ENCODE data around the gene C4orf33. TPM values are rescaled to one million over a fixed set of nuclear protein-coding genes. Genes with fewer than 3 reads are reported as not detected.
"Not testable (repeated sequence)": the region's sequence is repeated elsewhere in the genome, so short reads cannot be mapped to it uniquely, and the experiment has no call there.

The C4orf33 gene
- total RNA-seq, 1 experiment from 2014 or later: 4.7 TPM

GRCh38 chr4:129113919-129114318 is 18.0 kb downstream of the C4orf33 start:
- no peak for DNase-seq (ENCODE audit: low spot score)
- no peaks in the 10 kb centered on the region for H3K4me1 ChIP-seq (ENCODE audit: insufficient read depth, low read length, poor library complexity, severe bottlenecking)
- intact Hi-C loops (cut with micrococcal nuclease; ENCODE audit: unreplicated experiment): no loop called here
- POLR2A ChIA-PET (ENCODE audit: low non-redundant PET): no interaction called here
- no peaks in the 10 kb centered on the region for H3K27me3 ChIP-seq (replicated peaks; ENCODE audit: insufficient read depth, low read depth, low read length, poor library complexity)
- no peaks in the 10 kb centered on the region for H3K9me3 ChIP-seq (ENCODE audit: low read depth, low read length, poor library complexity, severe bottlenecking)
- H3K4me3 ChIP-seq (ENCODE audit: low read depth, low read length, poor library complexity, severe bottlenecking): no peak overlapping the region
- CTCF ChIA-PET: no interaction called here
- H3K36me3 ChIP-seq (ENCODE audit: insufficient read depth, low read length, poor library complexity, severe bottlenecking): no peaks in the 10 kb centered on the region
- TF ChIP-seq EZH2 (IDR thresholded peaks at IDR 0.05; ENCODE audit: borderline replicate concordance, low read depth, low read length, poor library complexity, severe bottlenecking): no peak
- TF ChIP-seq CTCF (conservative IDR thresholded peaks at IDR 0.05; ENCODE audit: low read depth, low read length): no peak
- H3K27ac ChIP-seq (ENCODE audit: low read depth, low read length, poor library complexity, severe bottlenecking): no peak overlapping the region
- no TSS peak for BruUV-seq (replicated peaks)

- Histone ChIP-seq H3K9me3 (ENCODE audit: low read depth, low read length, poor library complexity, severe bottlenecking) (no peaks in the 10 kb centered on the region), H3K27ac (ENCODE audit: low read depth, low read length, poor library complexity, severe bottlenecking) (no peak overlapping the region), H3K4me3 (ENCODE audit: low read depth, low read length, poor library complexity, severe bottlenecking) (no peak overlapping the region), H3K4me1 (ENCODE audit: insufficient read depth, low read length, poor library complexity, severe bottlenecking) (no peaks in the 10 kb centered on the region), H3K36me3 (ENCODE audit: insufficient read depth, low read length, poor library complexity, severe bottlenecking) (no peaks in the 10 kb centered on the region), H3K27me3 (replicated peaks; ENCODE audit: insufficient read depth, low read depth, low read length, poor library complexity) (no peaks in the 10 kb centered on the region)
- BruUV-seq (replicated peaks): no TSS peak
- DNase-seq (ENCODE audit: low spot score): no peak
- CTCF ChIA-PET: no interaction called here
- TF ChIP-seq EZH2 (IDR thresholded peaks at IDR 0.05; ENCODE audit: borderline replicate concordance, low read depth, low read length, poor library complexity, severe bottlenecking) (no peak), CTCF (conservative IDR thresholded peaks at IDR 0.05; ENCODE audit: low read depth, low read length) (no peak)
- POLR2A ChIA-PET (ENCODE audit: low non-redundant PET): interaction anchor here (0.6 kb wide), 1 partner anchor 30 kb away, joined by 3 read pairs; no protein-coding TSS in a partner anchor
- intact Hi-C loops (cut with micrococcal nuclease; ENCODE audit: unreplicated experiment): no loop called here
Measured at GRCh38 chr4:129117705-129118104, 21.8 kb downstream of the C4orf33 start.

GRCh38 chr4:129126614-129127013 is 30.7 kb downstream of the C4orf33 start:
- BruUV-seq (replicated peaks); CTCF ChIA-PET; H3K9me3 ChIP-seq (ENCODE audit: low read depth, low read length, poor library complexity, severe bottlenecking); DNase-seq (ENCODE audit: low spot score); POLR2A ChIA-PET (ENCODE audit: low non-redundant PET); H3K4me3 ChIP-seq (ENCODE audit: low read depth, low read length, poor library complexity, severe bottlenecking); intact Hi-C loops (cut with micrococcal nuclease; ENCODE audit: unreplicated experiment); H3K36me3 ChIP-seq (ENCODE audit: insufficient read depth, low read length, poor library complexity, severe bottlenecking); H3K27me3 ChIP-seq (replicated peaks; ENCODE audit: insufficient read depth, low read depth, low read length, poor library complexity); H3K4me1 ChIP-seq (ENCODE audit: insufficient read depth, low read length, poor library complexity, severe bottlenecking); H3K27ac ChIP-seq (ENCODE audit: low read depth, low read length, poor library complexity, severe bottlenecking): not testable (repeated sequence)

- H3K9me3 ChIP-seq (ENCODE audit: low read depth, low read length, poor library complexity, severe bottlenecking): no peaks in the 10 kb centered on the region
- H3K27me3 ChIP-seq (replicated peaks; ENCODE audit: insufficient read depth, low read depth, low read length, poor library complexity): no peaks in the 10 kb centered on the region
- BruUV-seq (replicated peaks): no TSS peak
- TF ChIP-seq CTCF (conservative IDR thresholded peaks at IDR 0.05; ENCODE audit: low read depth, low read length) (no peak), EZH2 (IDR thresholded peaks at IDR 0.05; ENCODE audit: borderline replicate concordance, low read depth, low read length, poor library complexity, severe bottlenecking) (no peak)
- H3K27ac ChIP-seq (ENCODE audit: low read depth, low read length, poor library complexity, severe bottlenecking): no peak overlapping the region
- no peaks in the 10 kb centered on the region for H3K4me1 ChIP-seq (ENCODE audit: insufficient read depth, low read length, poor library complexity, severe bottlenecking)
- intact Hi-C loops (cut with micrococcal nuclease; ENCODE audit: unreplicated experiment): no loop called here
- no peak for DNase-seq (ENCODE audit: low spot score)
- H3K4me3 ChIP-seq (ENCODE audit: low read depth, low read length, poor library complexity, severe bottlenecking): no peak overlapping the region
- ChIA-PET CTCF (no interaction called here), POLR2A (ENCODE audit: low non-redundant PET) (no interaction called here)
- H3K36me3 ChIP-seq (ENCODE audit: insufficient read depth, low read length, poor library complexity, severe bottlenecking): no peaks in the 10 kb centered on the region
Measured at GRCh38 chr4:129129143-129129542, 33.2 kb downstream of the C4orf33 start.

Measured in A673 (cell line).